NCI-H2196 treated with DMSO at 0.1 percent for 48 hours (cell line): ENCODE data around the gene UCHL5.

ENCODE experiments used
- DNase-seq: peaks from one replicate; lab custom pipeline; 2025; ENCODE audit not compliant: unreplicated experiment; lab: John Stamatoyannopoulos, UW

The UCHL5 gene

GRCh38 chr1:192969091-192969490 lies 90.1 kb downstream of the UCHL5 start:
- DNase-seq, result no peak

GRCh38 chr1:192968323-192968722 lies 90.8 kb downstream of the UCHL5 start:
- DNase-seq, result no peak

GRCh38 chr1:192967901-192968300 lies 91.3 kb downstream of the UCHL5 start:
- DNase-seq, result no peak

- no peak for DNase-seq
Observed at GRCh38 chr1:192967211-192967877, 91.8 kb downstream of the UCHL5 start.

GRCh38 chr1:192966073-192966472 lies 93.1 kb downstream of the UCHL5 start:
- DNase-seq, result no peak

- no peak for DNase-seq
Observed at GRCh38 chr1:192962901-192963300, 96.3 kb downstream of the UCHL5 start.
